Activated CD4-positive, alpha-beta memory T cell treated with anti-CD3 and anti-CD28 coated beads for 36 hours (primary cell): Measurements from ENCODE around the gene PARD3B. TPM values are rescaled to one million over a fixed set of nuclear protein-coding genes. Genes with fewer than 3 reads are reported as not detected.

Experiments
- CTCF ChIA-PET: fragments of 350-600 bp; sonication (Branson Sonifier 250); formaldehyde crosslinking; loops from one replicate; lab custom pipeline; 2021; ENCODE audit warnings: antibody characterized with exemption, inconsistent platforms; lab: Charles Lee
- POLR2A ChIA-PET: fragments of 350-600 bp; sonication (Branson Sonifier 250); formaldehyde crosslinking; loops from one replicate; lab custom pipeline; 2021; ENCODE audit warnings: antibody characterized with exemption; lab: Charles Lee
- DNase-seq: peaks from one replicate; pipeline ENCODE4 v3.0.0-alpha.2; 2020
- H3K27ac Mint-ChIP-seq: one replicate; pipeline ENCODE4 v1.8.0; 2021; ENCODE audit warnings: mixed read lengths
- H3K27me3 Mint-ChIP-seq: one replicate; pipeline ENCODE4 v1.8.0; 2021; ENCODE audit warnings: mixed read lengths
- H3K36me3 Mint-ChIP-seq: one replicate; pipeline ENCODE4 v1.8.0; 2021; ENCODE audit warnings: mixed read lengths
- H3K4me1 Mint-ChIP-seq: one replicate; pipeline ENCODE4 v1.8.0; 2021; ENCODE audit warnings: low read depth, mixed read lengths
- H3K4me3 Mint-ChIP-seq: one replicate; pipeline ENCODE4 v1.8.0; 2021; ENCODE audit warnings: mild to moderate bottlenecking, mixed read lengths
- H3K9me3 Mint-ChIP-seq: one replicate; pipeline ENCODE4 v1.8.0; 2021; ENCODE audit warnings: mixed read lengths
- intact Hi-C: fragments of 100-400 bp; cut with micrococcal nuclease; formaldehyde crosslinking; loops from one replicate; pipeline ENCODE4 v1.15.1; 2023
- total RNA-seq, 2 experiments: library from RNA; stranded (reverse); gene quantifications; one replicate each; pipeline ENCODE4 v1.2.3, GENCODE V29; 2021

Gene PARD3B
- total RNA-seq, 2 experiments from 2014 or later: 0.07 to 0.70 TPM

GRCh38 chr2:204770735-204771134, 225.5 kb downstream of the PARD3B start:
- H3K9me3 Mint-ChIP-seq: no peaks in the 10 kb centered on the region
- ChIA-PET CTCF (no interaction called here), POLR2A (no interaction called here)
- no peak for DNase-seq
- no peak overlapping the region for H3K4me3 Mint-ChIP-seq
- peaks cover 5% of the 10 kb centered on the region for H3K27me3 Mint-ChIP-seq
- H3K36me3 Mint-ChIP-seq: no peaks in the 10 kb centered on the region
- intact Hi-C loops: no loop called here
- no peak overlapping the region for H3K27ac Mint-ChIP-seq
- no peaks in the 10 kb centered on the region for H3K4me1 Mint-ChIP-seq

DNA sequence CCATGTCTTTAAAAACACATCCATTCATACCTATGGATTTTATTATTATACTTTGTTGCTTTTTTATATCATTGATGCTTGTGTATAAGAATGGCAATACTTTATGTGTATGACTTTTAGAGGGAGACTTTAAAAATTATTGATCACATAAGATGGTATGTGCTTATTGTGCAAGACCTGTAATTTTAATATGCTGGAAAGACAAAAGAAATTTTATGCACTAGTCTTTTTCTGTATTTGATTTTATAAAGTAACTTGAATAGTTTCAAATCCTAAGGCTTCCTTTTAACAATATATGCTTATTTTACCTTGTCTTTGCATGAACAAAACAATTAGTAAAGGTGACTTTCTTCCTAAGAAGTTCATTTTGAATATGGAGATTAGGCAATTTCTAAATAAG, 226.4 kb downstream of the PARD3B start:
- no peak for DNase-seq
- Mint-ChIP-seq H3K4me1 (no peaks in the 10 kb centered on the region), H3K27ac (no peak overlapping the region), H3K27me3 (peaks cover 7% of the 10 kb centered on the region), H3K9me3 (no peaks in the 10 kb centered on the region), H3K36me3 (no peaks in the 10 kb centered on the region), H3K4me3 (no peak overlapping the region)
- POLR2A ChIA-PET: no interaction called here
- CTCF ChIA-PET: no interaction called here
- intact Hi-C loops: no loop called here

DNA sequence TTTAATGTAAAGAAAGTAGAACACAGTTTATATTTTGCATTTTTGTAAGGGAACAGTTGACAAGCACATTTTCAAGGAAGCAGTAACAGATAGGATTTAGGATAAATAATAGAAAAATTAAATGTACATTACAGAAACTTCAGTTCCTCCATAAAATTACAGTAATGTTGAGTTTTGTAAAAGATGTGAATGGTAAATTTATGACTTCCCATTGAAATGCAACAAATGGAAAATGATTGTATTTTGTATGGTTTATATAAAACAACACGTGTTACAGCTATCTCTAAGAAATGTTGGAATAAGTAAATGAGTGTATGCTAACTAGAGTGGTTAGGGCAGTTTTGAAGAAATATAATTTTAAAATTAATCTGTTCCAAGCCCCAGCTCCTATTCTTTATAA, 227.3 kb downstream of the PARD3B start:
- no peak overlapping the region for H3K27ac Mint-ChIP-seq
- no peaks in the 10 kb centered on the region for H3K36me3 Mint-ChIP-seq
- no peaks in the 10 kb centered on the region for H3K9me3 Mint-ChIP-seq
- intact Hi-C loops: no loop called here
- H3K27me3 Mint-ChIP-seq: peaks cover 7% of the 10 kb centered on the region
- DNase-seq: no peak
- H3K4me1 Mint-ChIP-seq: no peaks in the 10 kb centered on the region
- ChIA-PET CTCF (no interaction called here), POLR2A (no interaction called here)
- H3K4me3 Mint-ChIP-seq: no peak overlapping the region

DNA sequence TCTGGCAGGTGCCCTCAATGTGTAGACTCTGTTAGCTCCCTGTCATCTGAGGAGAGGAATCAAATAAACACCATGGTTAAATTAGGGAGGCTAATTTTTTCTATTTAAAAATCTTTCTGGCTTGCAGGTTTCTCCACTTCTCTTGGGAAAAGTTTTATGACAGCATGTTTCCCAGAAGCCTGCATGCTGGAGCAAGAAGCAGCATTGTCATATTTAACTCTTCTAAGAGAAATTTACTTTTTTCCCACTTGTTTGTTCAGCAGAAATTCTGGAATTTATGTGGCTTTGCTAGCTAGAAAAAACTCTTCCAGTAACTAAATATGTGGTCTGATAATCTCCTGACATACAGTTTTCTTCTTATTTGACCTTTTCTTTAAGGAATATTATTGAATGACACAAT, 230.5 kb downstream of the PARD3B start:
- DNase-seq: no peak
- no peak overlapping the region for H3K4me3 Mint-ChIP-seq
- H3K27ac Mint-ChIP-seq: no peak overlapping the region
- intact Hi-C loops: no loop called here
- peaks cover 7% of the 10 kb centered on the region for H3K27me3 Mint-ChIP-seq
- no peaks in the 10 kb centered on the region for H3K36me3 Mint-ChIP-seq
- H3K9me3 Mint-ChIP-seq: no peaks in the 10 kb centered on the region
- POLR2A ChIA-PET: no interaction called here
- no peaks in the 10 kb centered on the region for H3K4me1 Mint-ChIP-seq
- CTCF ChIA-PET: no interaction called here

DNA sequence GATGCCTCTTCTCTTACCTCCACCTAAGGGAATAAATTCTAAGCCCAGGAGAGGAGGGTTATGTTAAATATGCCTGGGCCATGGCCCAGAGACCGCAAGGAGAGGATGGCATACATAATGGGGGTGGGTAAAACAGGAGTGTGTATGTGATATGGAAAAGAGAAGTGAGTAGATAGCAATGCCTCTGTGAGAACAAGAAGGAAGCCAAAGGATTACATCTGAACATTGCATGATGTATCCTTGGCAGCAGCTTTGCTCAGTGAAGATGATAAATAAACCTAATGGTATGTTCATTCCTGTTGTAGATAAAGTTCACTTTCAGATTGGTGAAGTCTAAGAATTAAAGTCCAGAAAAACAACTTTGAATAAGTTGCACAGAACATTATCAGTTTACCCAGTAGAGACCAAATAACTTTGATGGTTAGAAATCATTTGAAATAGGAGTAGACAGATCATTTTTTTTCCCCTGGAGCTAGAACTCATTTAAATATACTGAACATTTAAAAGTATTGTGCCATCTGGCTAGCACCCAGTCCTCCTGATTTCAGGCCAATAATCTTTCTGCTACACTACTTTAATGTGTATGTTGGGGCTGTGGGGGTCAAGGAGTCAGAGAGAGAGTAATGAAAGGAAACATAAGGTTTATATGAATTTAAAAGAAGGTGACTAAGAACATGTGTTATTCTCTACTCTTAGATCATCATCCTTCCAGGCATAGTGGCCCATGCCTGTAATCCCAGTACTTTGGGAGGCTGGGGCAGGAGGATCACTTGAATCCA, 231.7 kb downstream of the PARD3B start:
- no peaks in the 10 kb centered on the region for H3K4me1 Mint-ChIP-seq
- no peaks in the 10 kb centered on the region for H3K36me3 Mint-ChIP-seq
- no peak for DNase-seq
- intact Hi-C loops: no loop called here
- ChIA-PET POLR2A (no interaction called here), CTCF (no interaction called here)
- no peaks in the 10 kb centered on the region for H3K9me3 Mint-ChIP-seq
- H3K4me3 Mint-ChIP-seq: no peak overlapping the region
- H3K27me3 Mint-ChIP-seq: peaks cover 7% of the 10 kb centered on the region
- H3K27ac Mint-ChIP-seq: no peak overlapping the region

GRCh38 chr2:204779771-204780170, 234.5 kb downstream of the PARD3B start:
- CTCF ChIA-PET: no interaction called here
- Mint-ChIP-seq H3K27ac (no peak overlapping the region), H3K27me3 (peaks cover 3% of the 10 kb centered on the region), H3K4me1 (no peaks in the 10 kb centered on the region), H3K4me3 (no peak overlapping the region), H3K36me3 (no peaks in the 10 kb centered on the region), H3K9me3 (no peaks in the 10 kb centered on the region)
- intact Hi-C loops: no loop called here
- POLR2A ChIA-PET: no interaction called here
- DNase-seq: no peak

- Mint-ChIP-seq H3K4me1 (no peaks in the 10 kb centered on the region), H3K27ac (no peak overlapping the region), H3K36me3 (no peaks in the 10 kb centered on the region), H3K9me3 (no peaks in the 10 kb centered on the region), H3K27me3 (no peaks in the 10 kb centered on the region), H3K4me3 (no peak overlapping the region)
- POLR2A ChIA-PET: no interaction called here
- CTCF ChIA-PET: no interaction called here
- no peak for DNase-seq
- intact Hi-C loops: no loop called here
Observed at GRCh38 chr2:204781941-204782340, 236.7 kb downstream of the PARD3B start.

GRCh38 chr2:204790076-204790475, 244.8 kb downstream of the PARD3B start:
- Mint-ChIP-seq H3K27me3 (no peaks in the 10 kb centered on the region), H3K27ac (no peak overlapping the region), H3K4me1 (no peaks in the 10 kb centered on the region), H3K36me3 (no peaks in the 10 kb centered on the region), H3K9me3 (no peaks in the 10 kb centered on the region), H3K4me3 (no peak overlapping the region)
- ChIA-PET CTCF (no interaction called here), POLR2A (no interaction called here)
- DNase-seq: no peak
- intact Hi-C loops: no loop called here

DNA sequence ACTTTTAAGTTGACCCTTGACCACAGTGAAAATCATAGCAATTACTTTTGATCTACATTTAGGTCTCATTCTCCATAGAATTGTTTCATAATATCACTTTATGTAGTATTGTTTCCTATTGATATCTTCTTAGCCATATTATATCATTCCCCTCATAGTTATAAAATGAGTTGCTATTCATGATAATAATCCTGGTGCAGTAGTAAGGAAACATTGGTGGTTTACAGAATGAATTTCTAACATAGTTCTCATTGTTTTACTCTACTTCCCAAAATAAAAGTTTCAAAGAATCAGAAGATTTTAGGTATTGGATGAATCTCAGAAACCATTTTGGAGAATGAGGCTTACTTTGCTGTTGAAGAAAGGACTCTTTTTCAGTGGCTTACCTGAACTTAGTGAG, 246.0 kb downstream of the PARD3B start:
- H3K4me1 Mint-ChIP-seq: no peaks in the 10 kb centered on the region
- no peak for DNase-seq
- H3K4me3 Mint-ChIP-seq: no peak overlapping the region
- H3K36me3 Mint-ChIP-seq: no peaks in the 10 kb centered on the region
- H3K27ac Mint-ChIP-seq: no peak overlapping the region
- no peaks in the 10 kb centered on the region for H3K9me3 Mint-ChIP-seq
- no peaks in the 10 kb centered on the region for H3K27me3 Mint-ChIP-seq
- CTCF ChIA-PET: no interaction called here
- POLR2A ChIA-PET: no interaction called here
- intact Hi-C loops: no loop called here

DNA sequence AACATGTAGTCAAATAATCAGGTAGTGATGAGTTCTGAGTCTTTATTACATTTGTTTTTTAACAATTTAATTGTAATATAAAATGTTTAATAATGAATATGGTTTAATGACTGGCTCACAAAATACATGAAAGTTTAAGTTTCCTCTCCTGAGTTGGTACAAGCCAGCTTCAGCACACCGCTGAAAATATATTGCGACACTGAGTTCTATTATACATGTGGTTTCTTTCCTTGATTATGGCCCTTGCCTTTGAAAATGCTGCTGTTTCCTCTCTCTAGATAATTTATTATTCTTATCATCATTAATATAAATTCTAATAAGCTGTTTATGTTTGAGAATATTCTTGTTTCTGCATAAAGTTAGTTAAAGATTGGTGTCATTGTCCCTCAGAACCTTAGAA, 249.3 kb downstream of the PARD3B start:
- H3K27ac Mint-ChIP-seq: no peak overlapping the region
- no peaks in the 10 kb centered on the region for H3K36me3 Mint-ChIP-seq
- H3K9me3 Mint-ChIP-seq: no peaks in the 10 kb centered on the region
- intact Hi-C loops: no loop called here
- no peak for DNase-seq
- H3K4me1 Mint-ChIP-seq: no peaks in the 10 kb centered on the region
- no peak overlapping the region for H3K4me3 Mint-ChIP-seq
- ChIA-PET POLR2A (no interaction called here), CTCF (no interaction called here)
- no peaks in the 10 kb centered on the region for H3K27me3 Mint-ChIP-seq

DNA sequence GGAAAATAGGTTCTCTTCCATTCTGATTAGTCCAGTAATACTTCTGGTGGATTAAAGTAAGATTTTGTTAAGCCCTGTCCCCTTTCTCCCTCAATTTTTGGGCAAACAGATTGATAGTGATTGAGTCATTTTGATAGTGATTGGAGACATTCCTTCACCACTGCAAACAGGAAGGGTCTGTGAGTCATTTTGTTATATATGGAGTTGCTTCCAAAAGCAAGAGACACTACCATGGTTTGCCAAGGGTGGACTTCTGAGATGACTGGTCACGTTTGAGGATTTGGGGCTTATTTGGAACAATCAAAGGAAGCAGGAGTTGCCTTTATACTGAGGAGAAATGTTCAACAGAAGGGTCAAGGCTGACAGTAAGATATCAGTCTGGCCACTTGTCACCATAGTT, 249.9 kb downstream of the PARD3B start:
- ChIA-PET CTCF (no interaction called here), POLR2A (no interaction called here)
- Mint-ChIP-seq H3K4me3 (no peak overlapping the region), H3K36me3 (no peaks in the 10 kb centered on the region), H3K27ac (no peak overlapping the region), H3K9me3 (no peaks in the 10 kb centered on the region), H3K4me1 (no peaks in the 10 kb centered on the region), H3K27me3 (no peaks in the 10 kb centered on the region)
- intact Hi-C loops: no loop called here
- DNase-seq: no peak

DNA sequence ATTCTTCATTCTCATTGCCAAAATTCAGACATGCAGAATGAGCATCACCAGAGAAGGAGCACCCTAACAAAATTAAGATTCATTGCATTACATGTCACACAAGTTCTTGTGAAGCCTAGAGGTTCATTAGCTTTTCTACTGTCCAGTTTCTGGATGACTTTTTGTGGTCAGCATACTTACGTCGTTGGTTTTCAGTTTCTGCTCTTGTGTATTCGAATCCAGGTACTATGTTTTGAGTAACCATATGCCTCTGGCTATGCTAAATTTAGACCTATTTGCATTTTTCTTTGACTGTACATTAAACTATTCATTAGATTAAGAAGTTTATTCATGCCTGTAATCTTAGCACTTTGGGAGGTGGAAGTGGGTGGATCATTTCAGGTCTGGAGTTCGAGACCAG, 251.3 kb downstream of the PARD3B start:
- Mint-ChIP-seq H3K4me1 (no peaks in the 10 kb centered on the region), H3K4me3 (no peak overlapping the region), H3K27ac (no peak overlapping the region), H3K36me3 (no peaks in the 10 kb centered on the region), H3K9me3 (no peaks in the 10 kb centered on the region), H3K27me3 (no peaks in the 10 kb centered on the region)
- intact Hi-C loops: no loop called here
- no peak for DNase-seq
- POLR2A ChIA-PET: no interaction called here
- CTCF ChIA-PET: no interaction called here

DNA sequence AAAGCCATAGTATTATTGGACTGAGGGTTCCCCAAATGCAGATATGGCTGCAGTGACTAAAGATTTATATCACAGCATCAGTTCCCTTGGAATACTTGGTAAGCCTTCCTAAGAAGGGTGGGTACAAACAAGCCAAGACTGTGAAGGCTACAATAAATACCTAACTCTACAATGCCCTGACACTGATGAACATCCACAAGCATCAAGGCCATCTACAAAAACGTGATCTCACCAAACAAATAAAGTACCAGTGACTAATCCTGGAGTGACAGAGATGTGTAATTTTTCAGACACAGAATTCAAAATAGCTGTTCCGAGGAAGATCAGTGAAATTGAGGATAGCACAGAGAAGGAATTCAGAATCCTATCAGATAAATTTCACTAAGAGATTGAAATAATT, 254.5 kb downstream of the PARD3B start:
- no peaks in the 10 kb centered on the region for H3K9me3 Mint-ChIP-seq
- no peaks in the 10 kb centered on the region for H3K27me3 Mint-ChIP-seq
- ChIA-PET POLR2A (no interaction called here), CTCF (no interaction called here)
- no peak for DNase-seq
- H3K4me3 Mint-ChIP-seq: no peak overlapping the region
- H3K27ac Mint-ChIP-seq: no peak overlapping the region
- peaks cover 7% of the 10 kb centered on the region for H3K4me1 Mint-ChIP-seq
- H3K36me3 Mint-ChIP-seq: peaks cover 1% of the 10 kb centered on the region
- intact Hi-C loops: no loop called here
